Subcutaneous adipose tissue (tissue), 4 donors: Measurements from ENCODE around the gene FYN. TPM values are rescaled to one million over a fixed set of nuclear protein-coding genes. Genes with fewer than 3 reads are reported as not detected.

Experiments
- CTCF ChIP-seq: fragments of 450-650 bp; IDR thresholded peaks from one replicate; pipeline ENCODE4 v1.5.1; 2016; ENCODE audit warnings: low read depth, mild to moderate bottlenecking, control low read depth, antibody characterized with exemption, moderate library complexity
- total RNA-seq, 4 donors: library from RNA; depleted of rRNA; stranded (reverse); fragments of >200 nt; gene quantifications; one replicate each; pipeline ENCODE4 v1.1.0, GENCODE V29; 2016

Gene FYN
- total RNA-seq, 4 donors from 2014 or later, result 185 to 279 (median 252) TPM

GRCh38 chr6:111716325-111716724, 156.9 kb downstream of the FYN start:
- TF ChIP-seq CTCF, result no peak

DNA sequence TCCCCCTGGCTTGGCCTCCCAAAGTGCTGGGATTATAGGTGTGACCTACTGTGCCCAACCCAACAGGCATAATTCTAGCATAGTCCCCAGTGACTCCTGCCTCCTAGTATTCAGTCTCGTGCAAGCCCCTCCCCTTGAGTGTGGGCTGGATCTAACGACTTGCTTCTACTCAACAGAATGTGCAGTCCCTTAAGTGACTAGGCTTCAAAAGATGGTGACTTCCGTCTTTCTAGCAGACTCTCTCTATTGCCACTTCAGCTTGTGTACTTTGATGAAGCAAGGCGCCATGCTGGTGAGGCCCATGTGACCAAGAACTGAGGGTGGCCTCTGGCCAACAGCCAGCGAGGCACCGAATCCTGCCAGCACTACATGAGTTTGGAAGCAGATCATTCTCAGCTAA, 157.9 kb downstream of the FYN start:
- no peak for TF ChIP-seq CTCF

DNA sequence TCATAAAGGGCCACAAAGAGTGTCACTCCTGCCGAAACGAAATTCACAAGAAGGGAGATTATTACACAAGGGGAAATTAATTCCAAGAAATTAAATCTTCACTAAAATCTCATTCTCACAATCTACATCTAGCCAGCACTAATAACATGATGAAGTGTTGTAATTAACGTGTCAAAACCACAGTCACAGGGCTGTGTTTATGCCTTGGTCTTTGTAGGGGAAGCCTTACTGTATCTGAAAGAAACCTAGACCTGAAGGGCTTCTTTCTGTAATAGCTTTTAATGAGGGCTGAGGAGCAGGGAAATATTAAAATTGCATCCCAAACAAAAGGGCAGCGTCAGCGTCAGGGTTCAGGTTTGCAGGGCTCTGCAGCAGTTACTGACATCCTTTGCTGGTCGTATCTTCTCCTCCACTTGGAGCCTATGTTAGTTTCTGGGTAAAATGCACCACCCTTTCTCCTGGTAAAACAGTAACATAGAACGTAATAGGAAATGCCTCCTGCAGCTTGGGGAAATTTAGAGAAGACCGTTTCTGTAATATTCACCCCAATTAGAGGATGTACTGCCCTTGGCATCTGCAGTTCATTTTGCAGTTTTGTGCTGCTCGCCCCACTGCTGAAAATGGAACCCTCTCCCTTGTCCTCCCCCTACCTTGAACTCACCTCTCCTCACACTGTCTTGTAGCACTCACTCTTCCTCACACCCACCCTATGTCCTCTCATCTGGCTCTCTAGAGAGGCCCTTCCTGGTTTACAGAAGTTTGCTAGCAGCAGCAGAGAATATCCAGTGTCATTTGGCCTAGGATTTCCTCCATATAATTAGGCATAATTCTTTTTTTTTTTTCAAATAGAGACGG, 158.6 kb downstream of the FYN start:
- no peak for TF ChIP-seq CTCF

DNA sequence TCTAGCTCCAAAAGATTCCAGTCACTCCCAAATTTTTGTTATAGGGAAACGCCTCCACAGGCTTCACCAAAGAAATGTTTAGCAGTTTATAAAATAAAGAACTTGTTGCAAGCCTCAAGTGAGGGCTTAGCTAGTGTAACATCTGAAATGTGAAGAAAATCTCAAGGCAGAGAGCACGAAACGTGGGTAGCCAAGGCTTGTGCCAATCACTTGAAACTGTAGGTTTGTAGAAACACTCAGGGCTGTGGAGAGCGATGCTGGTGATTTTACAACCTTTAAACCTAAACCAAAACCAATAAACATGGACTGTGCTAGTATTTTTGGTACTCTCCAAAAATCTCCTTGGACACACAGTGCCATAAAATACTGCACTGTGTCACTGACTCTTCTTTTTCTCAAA, 159.4 kb downstream of the FYN start:
- no peak for TF ChIP-seq CTCF

GRCh38 chr6:111713236-111713635, 160.0 kb downstream of the FYN start:
- TF ChIP-seq CTCF, result no peak

- TF ChIP-seq CTCF, result no peak
Measured at GRCh38 chr6:111711984-111712752, 161.1 kb downstream of the FYN start.

GRCh38 chr6:111711476-111711875, 161.8 kb downstream of the FYN start:
- TF ChIP-seq CTCF, result no peak
